Lower lobe of right lung (tissue), 2 donors: ENCODE data around the gene SND1. TPM values are rescaled to one million over a fixed set of nuclear protein-coding genes. Genes with fewer than 3 reads are reported as not detected.

ENCODE experiments used
- ATAC-seq, 2 donors: fragments of 200-7000 bp; cut with Tn5 transposase; one replicate each; pipeline ENCODE4 v1.9.1; 2020 to 2022; ENCODE audit warnings: mild to moderate bottlenecking in 2 of 2, moderate library complexity in 2 of 2
- DNase-seq: peaks from one replicate; pipeline ENCODE4 v3.0.0-alpha.2; 2020
- H3K27ac ChIP-seq: fragments of 200-600 bp; one replicate; pipeline ENCODE4 v1.8.0; 2022
- H3K27me3 ChIP-seq: fragments of 200-600 bp; one replicate; pipeline ENCODE4 v1.8.0; 2022; ENCODE audit warnings: low read depth
- H3K36me3 ChIP-seq: fragments of 200-600 bp; one replicate; pipeline ENCODE4 v1.8.0; 2022; ENCODE audit warnings: mild to moderate bottlenecking
- H3K4me1 ChIP-seq: fragments of 200-600 bp; one replicate; pipeline ENCODE4 v1.8.0; 2022
- H3K4me3 ChIP-seq: fragments of 200-600 bp; one replicate; pipeline ENCODE4 v1.8.0; 2022; ENCODE audit warnings: mild to moderate bottlenecking
- H3K9me3 ChIP-seq: fragments of 200-600 bp; one replicate; pipeline ENCODE4 v1.8.0; 2022
- intact Hi-C: fragments of 100-400 bp; cut with DNase I; formaldehyde crosslinking; loops from one replicate; pipeline ENCODE4 v1.11.0; 2022
- total RNA-seq: library from RNA; stranded (reverse); fragmentation: NEBNext Ultra II Directional; extraction: Animal tissue kit (Norgen Biotek cat#: 25700); gene quantifications from one replicate; pipeline ENCODE4 v1.2.1, GENCODE V29; 2021
- TF ChIP-seq, protein P1 (sequence below): fragments of 200-600 bp; IDR thresholded peaks from one replicate; pipeline ENCODE4 v1.8.0; 2022; ENCODE audit warnings: antibody characterized with exemption, mild to moderate bottlenecking
- donor health status: DM: no; HTN: yes; CAD: no; lungs with severe emphysema.

SND1 gene
- total RNA-seq, 1 donor from 2014 or later = 142 TPM

DNA sequence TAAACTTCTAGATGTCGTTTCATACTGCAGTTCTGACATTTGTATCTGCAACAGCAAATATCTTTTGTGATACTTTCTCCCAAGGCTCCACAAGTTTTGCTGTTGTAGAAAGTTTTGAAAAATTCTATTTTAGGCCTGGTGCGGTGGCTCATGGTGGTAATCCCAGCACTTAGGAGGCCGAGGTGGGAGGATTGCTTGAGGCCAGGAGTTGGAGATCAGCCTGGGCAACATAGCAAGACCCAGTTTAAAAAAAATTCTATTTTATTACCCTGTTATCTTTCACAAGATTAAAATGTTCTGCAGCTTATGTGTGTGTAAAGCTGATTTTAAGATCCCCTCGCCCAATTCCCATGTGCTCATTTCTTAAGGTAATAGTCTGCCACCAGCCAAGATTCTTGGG lies 1.4 kb downstream of the SND1 start:
- peak overlapping the region; percentile 86 for H3K4me3 ChIP-seq
- H3K27ac ChIP-seq = no peak overlapping the region
- peaks cover 37% of the 10 kb centered on the region for H3K4me1 ChIP-seq
- intact Hi-C loops = no loop called here
- TF ChIP-seq, protein P1, sequence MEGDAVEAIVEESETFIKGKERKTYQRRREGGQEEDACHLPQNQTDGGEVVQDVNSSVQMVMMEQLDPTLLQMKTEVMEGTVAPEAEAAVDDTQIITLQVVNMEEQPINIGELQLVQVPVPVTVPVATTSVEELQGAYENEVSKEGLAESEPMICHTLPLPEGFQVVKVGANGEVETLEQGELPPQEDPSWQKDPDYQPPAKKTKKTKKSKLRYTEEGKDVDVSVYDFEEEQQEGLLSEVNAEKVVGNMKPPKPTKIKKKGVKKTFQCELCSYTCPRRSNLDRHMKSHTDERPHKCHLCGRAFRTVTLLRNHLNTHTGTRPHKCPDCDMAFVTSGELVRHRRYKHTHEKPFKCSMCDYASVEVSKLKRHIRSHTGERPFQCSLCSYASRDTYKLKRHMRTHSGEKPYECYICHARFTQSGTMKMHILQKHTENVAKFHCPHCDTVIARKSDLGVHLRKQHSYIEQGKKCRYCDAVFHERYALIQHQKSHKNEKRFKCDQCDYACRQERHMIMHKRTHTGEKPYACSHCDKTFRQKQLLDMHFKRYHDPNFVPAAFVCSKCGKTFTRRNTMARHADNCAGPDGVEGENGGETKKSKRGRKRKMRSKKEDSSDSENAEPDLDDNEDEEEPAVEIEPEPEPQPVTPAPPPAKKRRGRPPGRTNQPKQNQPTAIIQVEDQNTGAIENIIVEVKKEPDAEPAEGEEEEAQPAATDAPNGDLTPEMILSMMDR = no peak
- H3K27me3 ChIP-seq = no peaks in the 10 kb centered on the region
- ATAC-seq (no peak), DNase-seq (no peak)
- no peaks in the 10 kb centered on the region for H3K36me3 ChIP-seq
- no peaks in the 10 kb centered on the region for H3K9me3 ChIP-seq

DNA sequence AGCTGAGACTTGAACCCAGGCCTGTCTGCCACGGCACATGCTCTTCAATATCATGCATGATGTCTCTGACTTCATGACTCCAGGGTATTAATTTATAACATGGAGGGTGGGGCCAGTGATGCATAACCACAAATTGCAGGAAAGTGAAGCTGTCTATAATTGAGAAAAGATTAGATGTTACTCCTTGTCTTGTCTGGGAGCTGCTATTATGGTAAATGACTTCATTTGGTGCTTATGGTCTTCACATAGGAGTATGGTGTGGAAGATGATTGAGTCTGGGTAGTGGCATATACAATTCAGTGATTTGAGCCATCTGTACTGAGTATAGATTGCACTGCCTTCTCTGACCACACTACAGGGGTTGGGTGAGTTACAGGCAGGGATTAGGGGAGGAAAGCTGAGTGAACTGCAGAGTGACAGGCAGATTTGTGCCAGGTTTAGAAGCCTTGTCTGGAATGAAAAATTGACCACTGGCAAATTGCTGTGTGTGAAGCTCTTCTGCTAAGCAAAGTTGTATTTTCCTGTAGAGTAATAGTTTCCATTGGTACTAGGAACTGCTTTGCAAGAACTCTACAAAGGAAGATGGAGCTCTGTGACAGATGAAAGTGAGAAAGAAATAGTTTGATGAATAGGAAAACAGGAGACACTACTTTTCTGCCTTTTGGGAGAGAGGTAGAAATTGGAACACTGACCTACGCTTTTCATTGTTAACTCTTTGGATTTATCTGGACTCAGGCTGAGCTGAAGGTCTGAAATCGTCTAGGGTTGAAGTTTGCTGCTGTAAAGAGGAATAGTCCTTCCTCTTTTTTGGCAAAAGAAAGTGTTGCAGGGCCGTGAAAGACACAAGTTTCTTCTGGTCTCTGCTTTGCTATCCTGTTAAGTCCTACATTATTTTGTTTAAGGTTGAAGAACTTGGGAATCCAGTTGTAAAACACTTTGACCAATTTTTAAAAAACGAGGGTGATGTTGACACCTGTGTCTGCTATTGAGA lies 2.7 kb downstream of the SND1 start:
- ATAC-seq = no peak
- Histone ChIP-seq H3K4me3 (no peak overlapping the region), H3K9me3 (no peaks in the 10 kb centered on the region), H3K27ac (no peak overlapping the region), H3K4me1 (peaks cover 37% of the 10 kb centered on the region), H3K27me3 (no peaks in the 10 kb centered on the region), H3K36me3 (no peaks in the 10 kb centered on the region)
- DNase-seq = no peak
- TF ChIP-seq, protein P1 = no peak
- intact Hi-C loops = no loop called here

DNA sequence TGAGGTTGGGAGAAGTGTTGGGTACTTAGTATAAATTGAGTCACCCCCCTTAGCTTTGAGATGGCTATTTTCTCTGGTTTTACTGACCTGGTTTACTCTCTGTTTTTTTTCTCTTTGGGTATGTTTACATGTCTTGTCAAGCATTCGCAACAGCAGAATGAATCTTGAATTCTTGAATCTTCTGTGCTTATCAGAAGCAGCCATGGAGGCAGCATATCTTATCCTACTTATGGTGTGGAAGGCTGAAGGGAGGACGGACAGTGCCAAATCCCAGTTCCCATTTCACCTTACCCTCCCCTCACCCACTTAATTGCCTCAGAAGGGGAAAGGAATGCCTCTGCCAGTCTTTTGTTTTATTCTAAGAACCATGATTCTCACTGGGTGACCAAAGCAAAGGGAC lies 3.7 kb downstream of the SND1 start:
- intact Hi-C loops = no loop called here
- Histone ChIP-seq H3K4me3 (no peak overlapping the region), H3K27ac (no peak overlapping the region), H3K4me1 (peaks cover 37% of the 10 kb centered on the region), H3K9me3 (no peaks in the 10 kb centered on the region), H3K27me3 (no peaks in the 10 kb centered on the region), H3K36me3 (no peaks in the 10 kb centered on the region)
- ATAC-seq = no peak
- TF ChIP-seq, protein P1 = no peak
- DNase-seq = no peak

DNA sequence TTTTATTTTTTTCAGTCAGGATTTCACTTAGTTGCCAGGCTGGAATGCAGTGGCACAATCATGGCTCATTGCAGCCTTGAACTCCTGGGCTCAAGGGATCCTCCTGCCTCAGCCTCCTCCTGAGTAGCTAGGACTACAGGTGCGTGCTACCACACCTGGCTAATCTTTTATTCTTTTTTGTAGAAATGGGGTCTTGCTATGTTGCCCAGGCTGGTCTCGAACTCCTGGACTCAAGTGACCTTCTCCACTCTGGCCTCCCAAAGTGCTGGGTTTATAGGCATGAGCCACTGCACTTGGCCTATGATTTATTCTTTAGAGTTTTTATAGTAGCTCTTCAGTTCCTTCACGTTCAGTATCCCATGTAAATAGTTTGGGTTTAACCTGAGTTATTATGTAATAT lies 5.5 kb downstream of the SND1 start:
- Histone ChIP-seq H3K4me1 (peaks cover 33% of the 10 kb centered on the region), H3K4me3 (no peak overlapping the region), H3K27me3 (no peaks in the 10 kb centered on the region), H3K36me3 (no peaks in the 10 kb centered on the region), H3K27ac (no peak overlapping the region), H3K9me3 (no peaks in the 10 kb centered on the region)
- DNase-seq (no peak), ATAC-seq (no peak)
- intact Hi-C loops = no loop called here
- TF ChIP-seq, protein P1 = no peak

DNA sequence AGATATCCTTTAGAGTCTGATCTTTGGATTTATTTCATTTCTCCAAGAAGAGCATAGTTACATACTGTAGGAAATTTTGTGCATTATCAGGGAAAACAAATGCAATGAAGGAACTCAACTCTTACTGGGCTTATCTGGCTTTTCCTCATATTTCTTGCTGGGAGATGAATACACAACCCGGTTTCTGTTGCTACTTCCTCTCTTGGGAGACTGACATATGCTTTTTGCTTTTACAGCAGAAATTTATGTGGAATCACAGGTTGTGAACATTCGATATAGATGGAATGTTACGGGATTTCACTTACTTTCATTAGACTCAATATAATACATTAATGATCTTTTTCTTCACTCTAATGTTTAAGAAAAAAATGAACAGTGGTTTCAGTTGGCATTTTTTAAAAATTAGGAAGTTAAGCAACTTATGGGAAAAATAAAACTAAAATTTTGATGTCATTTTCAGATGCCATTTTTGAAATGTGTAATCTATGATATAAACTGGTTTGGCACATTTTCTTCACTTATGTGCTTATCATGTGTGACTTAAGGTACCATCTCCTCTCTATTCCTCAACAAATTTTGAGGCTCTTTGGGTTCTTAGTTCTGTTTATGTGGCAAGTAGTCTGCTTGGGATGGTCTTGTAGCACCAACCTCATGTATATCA lies 7.1 kb downstream of the SND1 start:
- no peaks in the 10 kb centered on the region for H3K9me3 ChIP-seq
- DNase-seq (no peak), ATAC-seq (no peak)
- H3K27ac ChIP-seq = no peak overlapping the region
- H3K4me3 ChIP-seq = no peak overlapping the region
- TF ChIP-seq, protein P1 = no peak
- intact Hi-C loops = no loop called here
- H3K4me1 ChIP-seq = peaks cover 17% of the 10 kb centered on the region
- H3K27me3 ChIP-seq = no peaks in the 10 kb centered on the region
- no peaks in the 10 kb centered on the region for H3K36me3 ChIP-seq
